Gastroesophageal sphincter (tissue), 3 donors: ENCODE results near the gene CCNG1.

Experiments used
- CTCF ChIP-seq, 4 experiments: fragments of 200-600 bp in 2 of 4; fragments of 450-650 bp in 2 of 4; sonication (generic) in 1 of 4; IDR thresholded peaks; one replicate each; pipeline ENCODE4 v1.5.1; 2017 to 2019; ENCODE audit warnings: antibody characterized with exemption in 4 of 4, mild to moderate bottlenecking in 2 of 4, moderate library complexity in 2 of 4
- EP300 ChIP-seq: sonication (generic); formaldehyde crosslinking; IDR thresholded peaks from one replicate; pipeline ENCODE4 v1.6.1; 2017; ENCODE audit warnings: antibody characterized with exemption, mild to moderate bottlenecking
- POLR2A ChIP-seq, 2 donors: fragments of 450-650 bp; IDR thresholded peaks; one replicate each; pipeline ENCODE4 v1.6.1; 2017; ENCODE audit warnings: antibody characterized with exemption in 2 of 2, mild to moderate bottlenecking in 2 of 2, moderate library complexity in 1 of 2

GRCh38 chr5:163410505-163410904, 26.9 kb upstream of the CCNG1 start:
- no peak for TF ChIP-seq CTCF (IDR thresholded peaks at IDR 0.05)
- no peak for TF ChIP-seq EP300
- TF ChIP-seq POLR2A (IDR thresholded peaks at IDR 0.05): no peak
